DOHH2 (cell line): ENCODE results near the gene PCNX2.

ENCODE experiments used
- CTCF ChIP-seq: fragments of 200-600 bp; sonication (generic); IDR thresholded peaks from one replicate; pipeline ENCODE4 v1.5.1; 2014; ENCODE audit warnings: antibody characterized with exemption, mild to moderate bottlenecking, low read depth, low read length; ENCODE audit not compliant: poor library complexity, severe bottlenecking
- EZH2phosphoT487 ChIP-seq: fragments of 200-600 bp; sonication (generic); IDR thresholded peaks from 2 replicates; pipeline ENCODE4 v1.6.1; 2017; ENCODE audit warnings: borderline replicate concordance, mild to moderate bottlenecking, antibody characterized with exemption, low read length, moderate library complexity, mixed read lengths

- TF ChIP-seq CTCF (no peak), EZH2phosphoT487 (no peak)
Observed at GRCh38 chr1:233208687-233209086, 86.8 kb downstream of the PCNX2 start.
